ENCODE data around the gene PRKAA2.
A peak's percentile ranks its signal among the peaks of the same experiment; 100 is the strongest.

PRKAA2 gene

GRCh38 chr1:56644919-56645676, at the start of gene PRKAA2:
Gene PRKAA2, plus strand, starts transcription at chr1:56645314. Its CDS starts 74 bp downstream, at chr1:56645388.
- Histone ChIP-seq H3K9me3 (ENCODE audit: control insufficient read depth, insufficient read depth, low read depth, low read length) (no peaks in the 10 kb centered on the region), H3K4me3 (ENCODE audit: low read depth, low read length) (peak within 1 kb of the TSS; percentile 84), H3K27ac (ENCODE audit: extremely low read depth, low read depth, low read length) (peak within 1 kb of the TSS; percentile 96), H3K4me1 (ENCODE audit: control insufficient read depth, insufficient read depth, low read length) (0 out of 2 replicates have a peak, but pooled peaks cover 2% of the 10 kb centered on the region), H3K36me3 (ENCODE audit: control insufficient read depth in 2 of 2, insufficient read depth in 1 of 2, low read length in 2 of 2) (no peaks in the 10 kb centered on the region)
- POLR2A ChIA-PET: interaction anchor here (0.8 kb wide), 1 partner anchor 17 kb away, joined by 3 read pairs; no protein-coding TSS in a partner anchor
- CTCF ChIA-PET: interaction anchor here (0.7 to 1.1 kb wide), 2 partner anchors 8 to 60 kb away, joined by 3 read pairs; no protein-coding TSS in a partner anchor
- TF ChIP-seq ZNF660 (tag by site-specific recombination; IDR thresholded peaks at IDR 0.05) (no peak; the same call in 1 of the 2 replicates), ZNF596 (tag by site-specific recombination; IDR thresholded peaks at IDR 0.05) (0 out of 2 replicates have a peak, but pooled peaks have one; percentile 25), OSR2 (tag by site-specific recombination; IDR thresholded peaks at IDR 0.05) (no peak), ZNF791 (tag by site-specific recombination; IDR thresholded peaks at IDR 0.05) (no peak), ZNF174 (tag by site-specific recombination; IDR thresholded peaks at IDR 0.05) (no peak), ZNF366 (tag by site-specific recombination; conservative IDR thresholded peaks at IDR 0.05) (no peak), REST (tag by site-specific recombination; IDR thresholded peaks at IDR 0.05) (no peak), MZF1 (tag by site-specific recombination; IDR thresholded peaks at IDR 0.05; ENCODE audit: borderline replicate concordance) (no peak), HIC1 (tag by site-specific recombination; IDR thresholded peaks at IDR 0.05) (no peak), ZNF121 (tag by site-specific recombination; IDR thresholded peaks at IDR 0.05) (no peak), GLI4 (tag by site-specific recombination; IDR thresholded peaks at IDR 0.05) (no peak), ZBTB20 (tag by site-specific recombination; IDR thresholded peaks at IDR 0.05) (no peak; the same call in none of the 2 replicates), PRDM4 (tag by site-specific recombination; IDR thresholded peaks at IDR 0.05) (no peak), PATZ1 (tag by site-specific recombination; IDR thresholded peaks at IDR 0.05) (peak; percentile 85), GFI1B (tag by site-specific recombination; IDR thresholded peaks at IDR 0.05) (no peak), ZNF521 (tag by site-specific recombination; IDR thresholded peaks at IDR 0.05) (no peak), ZNF561 (tag by site-specific recombination; IDR thresholded peaks at IDR 0.05; ENCODE audit: borderline replicate concordance) (no peak; the same call in 1 of the 2 replicates), ZNF148 (tag by site-specific recombination; IDR thresholded peaks at IDR 0.05; ENCODE audit: borderline replicate concordance) (no peak), ZNF777 (tag by site-specific recombination; IDR thresholded peaks at IDR 0.05; ENCODE audit: borderline replicate concordance) (no peak), SCRT2 (tag by site-specific recombination; IDR thresholded peaks at IDR 0.05) (peak; percentile 43), ZFHX2 (tag by site-specific recombination; conservative IDR thresholded peaks at IDR 0.05) (peak; percentile 27; the same call in 1 of the 2 replicates), ZNF391 (tag by site-specific recombination; IDR thresholded peaks at IDR 0.05; ENCODE audit: borderline replicate concordance, low read depth) (0 out of 2 replicates have a peak, but pooled peaks have one; percentile 17), ZNF132 (tag by site-specific recombination; IDR thresholded peaks at IDR 0.05; ENCODE audit: borderline replicate concordance) (no peak), ZBTB8A (tag by site-specific recombination; IDR thresholded peaks at IDR 0.05) (peak; percentile 96)
